ENCODE data around the gene CFAP97D2. TPM values are rescaled to one million over a fixed set of nuclear protein-coding genes. Genes with fewer than 3 reads are reported as not detected.

CFAP97D2 gene
- total RNA-seq, 1 donor from 2014 or later: not detected

GRCh38 chr13:114211446-114212157 lies 32.5 kb downstream of the CFAP97D2 start:
- Mint-ChIP-seq H3K27ac (no peak overlapping the region), H3K27me3 (peaks cover 42% of the 10 kb centered on the region), H3K4me1 (peaks cover 2% of the 10 kb centered on the region), H3K36me3 (ENCODE audit: low read depth) (no peaks in the 10 kb centered on the region), H3K9me3 (peaks cover 3% of the 10 kb centered on the region), H3K4me3 (no peak overlapping the region)
- intact Hi-C loops (cut with micrococcal nuclease): no loop called here
- DNase-seq: no peak

GRCh38 chr13:114212158-114212495 lies 33.1 kb downstream of the CFAP97D2 start:
- Mint-ChIP-seq H3K36me3 (ENCODE audit: low read depth) (no peaks in the 10 kb centered on the region), H3K27me3 (peaks cover 44% of the 10 kb centered on the region), H3K4me1 (peaks cover 2% of the 10 kb centered on the region), H3K27ac (no peak overlapping the region), H3K4me3 (no peak overlapping the region), H3K9me3 (peaks cover 3% of the 10 kb centered on the region)
- no peak for DNase-seq
- intact Hi-C loops (cut with micrococcal nuclease): no loop called here

- H3K27ac Mint-ChIP-seq: no peak overlapping the region
- peaks cover 52% of the 10 kb centered on the region for H3K27me3 Mint-ChIP-seq
- no peak for DNase-seq
- H3K9me3 Mint-ChIP-seq: peaks cover 3% of the 10 kb centered on the region
- H3K4me3 Mint-ChIP-seq: no peak overlapping the region
- intact Hi-C loops (cut with micrococcal nuclease): no loop called here
- peaks cover 2% of the 10 kb centered on the region for H3K4me1 Mint-ChIP-seq
- no peaks in the 10 kb centered on the region for H3K36me3 Mint-ChIP-seq (ENCODE audit: low read depth)
Measured at GRCh38 chr13:114213980-114214379, 34.9 kb downstream of the CFAP97D2 start.

GRCh38 chr13:114219392-114219791 lies 40.3 kb downstream of the CFAP97D2 start:
- no peak overlapping the region for H3K27ac Mint-ChIP-seq
- no peak overlapping the region for H3K4me3 Mint-ChIP-seq
- intact Hi-C loops (cut with micrococcal nuclease): no loop called here
- H3K27me3 Mint-ChIP-seq: peaks cover 28% of the 10 kb centered on the region
- no peak for DNase-seq
- H3K4me1 Mint-ChIP-seq: peaks cover 9% of the 10 kb centered on the region
- peaks cover 3% of the 10 kb centered on the region for H3K9me3 Mint-ChIP-seq
- H3K36me3 Mint-ChIP-seq (ENCODE audit: low read depth): no peaks in the 10 kb centered on the region

GRCh38 chr13:114222461-114222968 lies 43.5 kb downstream of the CFAP97D2 start:
- no peaks in the 10 kb centered on the region for H3K9me3 Mint-ChIP-seq
- no peak for DNase-seq
- H3K4me3 Mint-ChIP-seq: no peak overlapping the region
- no peak overlapping the region for H3K27ac Mint-ChIP-seq
- peaks cover 14% of the 10 kb centered on the region for H3K27me3 Mint-ChIP-seq
- no peaks in the 10 kb centered on the region for H3K36me3 Mint-ChIP-seq (ENCODE audit: low read depth)
- peaks cover 32% of the 10 kb centered on the region for H3K4me1 Mint-ChIP-seq
- intact Hi-C loops (cut with micrococcal nuclease): no loop called here

- Mint-ChIP-seq H3K27ac (no peak overlapping the region), H3K36me3 (ENCODE audit: low read depth) (no peaks in the 10 kb centered on the region), H3K4me3 (no peak overlapping the region), H3K9me3 (no peaks in the 10 kb centered on the region), H3K4me1 (peaks cover 33% of the 10 kb centered on the region), H3K27me3 (peaks cover 11% of the 10 kb centered on the region)
- intact Hi-C loops (cut with micrococcal nuclease): no loop called here
- no peak for DNase-seq
Measured at GRCh38 chr13:114224201-114224600, 45.1 kb downstream of the CFAP97D2 start.

- Mint-ChIP-seq H3K4me3 (no peak overlapping the region), H3K36me3 (ENCODE audit: low read depth) (no peaks in the 10 kb centered on the region), H3K4me1 (peaks cover 29% of the 10 kb centered on the region), H3K9me3 (no peaks in the 10 kb centered on the region), H3K27me3 (peaks cover 14% of the 10 kb centered on the region), H3K27ac (no peak overlapping the region)
- intact Hi-C loops (cut with micrococcal nuclease): loop anchor here (1.0 to 2.0 kb wide), 4 partner anchors 77 to 408 kb away; no protein-coding TSS in a partner anchor
- peak; percentile 63 for DNase-seq
Measured at GRCh38 chr13:114225610-114226009, 46.6 kb downstream of the CFAP97D2 start.

- intact Hi-C loops (cut with micrococcal nuclease): loop anchor here (1.0 to 2.0 kb wide), 4 partner anchors 77 to 409 kb away; no protein-coding TSS in a partner anchor
- peaks cover 29% of the 10 kb centered on the region for H3K4me1 Mint-ChIP-seq
- H3K36me3 Mint-ChIP-seq (ENCODE audit: low read depth): no peaks in the 10 kb centered on the region
- H3K4me3 Mint-ChIP-seq: no peak overlapping the region
- peak; percentile 64 for DNase-seq
- H3K27ac Mint-ChIP-seq: no peak overlapping the region
- H3K27me3 Mint-ChIP-seq: peaks cover 14% of the 10 kb centered on the region
- no peaks in the 10 kb centered on the region for H3K9me3 Mint-ChIP-seq
Measured at GRCh38 chr13:114226088-114226487, 47.0 kb downstream of the CFAP97D2 start.

GRCh38 chr13:114226699-114227323 lies 47.8 kb downstream of the CFAP97D2 start:
- Mint-ChIP-seq H3K27me3 (peaks cover 14% of the 10 kb centered on the region), H3K4me1 (peaks cover 27% of the 10 kb centered on the region), H3K27ac (no peak overlapping the region), H3K4me3 (peak overlapping the region; percentile 37), H3K9me3 (no peaks in the 10 kb centered on the region), H3K36me3 (ENCODE audit: low read depth) (no peaks in the 10 kb centered on the region)
- DNase-seq: peak; percentile 95
- intact Hi-C loops (cut with micrococcal nuclease): loop anchor here (1.0 to 2.0 kb wide), 4 partner anchors 78 to 410 kb away; no protein-coding TSS in a partner anchor

GRCh38 chr13:114227528-114227927 lies 48.5 kb downstream of the CFAP97D2 start:
- H3K4me1 Mint-ChIP-seq: peaks cover 25% of the 10 kb centered on the region
- peaks cover 12% of the 10 kb centered on the region for H3K27me3 Mint-ChIP-seq
- no peak for DNase-seq
- H3K9me3 Mint-ChIP-seq: no peaks in the 10 kb centered on the region
- H3K4me3 Mint-ChIP-seq: no peak overlapping the region
- H3K36me3 Mint-ChIP-seq (ENCODE audit: low read depth): no peaks in the 10 kb centered on the region
- no peak overlapping the region for H3K27ac Mint-ChIP-seq
- intact Hi-C loops (cut with micrococcal nuclease): loop anchor here (2.0 kb wide), 1 partner anchor 79 kb away; no protein-coding TSS in a partner anchor

- Mint-ChIP-seq H3K4me1 (peaks cover 25% of the 10 kb centered on the region), H3K27me3 (peaks cover 12% of the 10 kb centered on the region), H3K9me3 (no peaks in the 10 kb centered on the region)
Measured at GRCh38 chr13:114228176-114228575, 49.1 kb downstream of the CFAP97D2 start.

GRCh38 chr13:114229506-114229905 lies 50.4 kb downstream of the CFAP97D2 start:
- peaks cover 12% of the 10 kb centered on the region for H3K27me3 Mint-ChIP-seq

More at GRCh38 chr13:114228176-114228575, 49.1 kb downstream of the CFAP97D2 start:
- intact Hi-C loops (cut with micrococcal nuclease): no loop called here
- DNase-seq: no peak
- H3K36me3 Mint-ChIP-seq (ENCODE audit: low read depth): no peaks in the 10 kb centered on the region
- H3K27ac Mint-ChIP-seq: no peak overlapping the region
- no peak overlapping the region for H3K4me3 Mint-ChIP-seq

GRCh38 chr13:114230117-114230516 lies 51.1 kb downstream of the CFAP97D2 start:
- H3K4me3 Mint-ChIP-seq: no peak overlapping the region
- H3K4me1 Mint-ChIP-seq: peaks cover 22% of the 10 kb centered on the region
- intact Hi-C loops (cut with micrococcal nuclease): no loop called here
- no peak for DNase-seq
- H3K9me3 Mint-ChIP-seq: no peaks in the 10 kb centered on the region
- H3K36me3 Mint-ChIP-seq (ENCODE audit: low read depth): no peaks in the 10 kb centered on the region
- no peak overlapping the region for H3K27ac Mint-ChIP-seq
- H3K27me3 Mint-ChIP-seq: peaks cover 12% of the 10 kb centered on the region

More at GRCh38 chr13:114229506-114229905, 50.4 kb downstream of the CFAP97D2 start:
- no peak for DNase-seq
- H3K9me3 Mint-ChIP-seq: no peaks in the 10 kb centered on the region
- H3K4me3 Mint-ChIP-seq: no peak overlapping the region
- intact Hi-C loops (cut with micrococcal nuclease): no loop called here
- peaks cover 28% of the 10 kb centered on the region for H3K4me1 Mint-ChIP-seq
- H3K27ac Mint-ChIP-seq: no peak overlapping the region
- no peaks in the 10 kb centered on the region for H3K36me3 Mint-ChIP-seq (ENCODE audit: low read depth)

- H3K36me3 Mint-ChIP-seq (ENCODE audit: low read depth): peaks cover 4% of the 10 kb centered on the region
- peaks cover 23% of the 10 kb centered on the region for H3K4me1 Mint-ChIP-seq
- no peaks in the 10 kb centered on the region for H3K9me3 Mint-ChIP-seq
- peaks cover 12% of the 10 kb centered on the region for H3K27me3 Mint-ChIP-seq
- H3K4me3 Mint-ChIP-seq: no peak overlapping the region
- H3K27ac Mint-ChIP-seq: no peak overlapping the region
- intact Hi-C loops (cut with micrococcal nuclease): no loop called here
- DNase-seq: no peak
Measured at GRCh38 chr13:114230575-114230974, 51.5 kb downstream of the CFAP97D2 start.

Data from activated CD4-positive, alpha-beta T cell treated with anti-CD3 and anti-CD28 coated beads, Interleukin-2, amount 10 ng/mL, durations not matched to agents 24 days and 14 days (primary cell).